ENCODE measurements around the gene NSD2. TPM values are rescaled to one million over a fixed set of nuclear protein-coding genes. Genes with fewer than 3 reads are reported as not detected.
"Not testable (repeated sequence)": the region's sequence is repeated elsewhere in the genome, so short reads cannot be mapped to it uniquely, and the experiment has no call there.

NSD2 gene
- total RNA-seq, 3 donors from 2014 or later: 84.0 to 97.0 (median 91.0) TPM

DNA sequence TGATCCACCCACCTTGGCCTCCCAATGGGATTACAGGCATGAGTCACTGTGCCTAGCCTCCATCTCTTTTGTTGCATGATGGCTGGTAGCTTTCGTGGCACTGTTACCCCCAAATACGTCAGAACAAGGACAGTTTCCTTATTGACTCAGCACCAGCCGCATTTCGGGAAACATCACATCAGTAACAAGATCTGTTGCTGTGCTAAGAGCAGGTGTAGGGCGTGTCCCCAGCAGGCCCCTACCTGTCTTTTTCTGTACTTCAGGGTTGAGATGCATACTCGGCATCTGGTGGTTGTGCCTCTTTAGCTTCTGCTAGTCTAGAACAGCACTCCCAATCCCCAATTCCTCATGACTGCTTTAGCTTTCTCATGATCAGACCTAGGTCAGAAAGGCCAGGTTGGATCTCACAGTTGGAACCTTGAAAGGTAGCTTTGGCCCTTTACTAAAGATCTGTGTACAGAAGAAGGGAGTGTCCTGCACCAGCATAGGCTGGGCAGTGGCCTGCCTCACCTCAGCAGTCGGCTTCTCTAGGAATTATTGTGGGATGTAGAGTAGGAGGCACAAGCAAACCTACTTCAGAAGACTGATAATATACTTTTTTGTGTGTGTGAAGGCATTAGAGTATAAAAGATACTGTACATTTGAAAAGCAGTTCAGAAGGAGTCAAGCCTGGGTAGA lies 36.8 kb downstream of the NSD2 start:
- Mint-ChIP-seq H3K36me3 (ENCODE audit: insufficient read depth) (peaks cover 30% of the 10 kb centered on the region), H3K4me3 (no peak overlapping the region), H3K27me3 (ENCODE audit: low read depth) (no peaks in the 10 kb centered on the region), H3K4me1 (ENCODE audit: low read depth) (peaks cover 24% of the 10 kb centered on the region), H3K9me3 (no peaks in the 10 kb centered on the region)
- no peak for DNase-seq
- ATAC-seq: no peak

DNA sequence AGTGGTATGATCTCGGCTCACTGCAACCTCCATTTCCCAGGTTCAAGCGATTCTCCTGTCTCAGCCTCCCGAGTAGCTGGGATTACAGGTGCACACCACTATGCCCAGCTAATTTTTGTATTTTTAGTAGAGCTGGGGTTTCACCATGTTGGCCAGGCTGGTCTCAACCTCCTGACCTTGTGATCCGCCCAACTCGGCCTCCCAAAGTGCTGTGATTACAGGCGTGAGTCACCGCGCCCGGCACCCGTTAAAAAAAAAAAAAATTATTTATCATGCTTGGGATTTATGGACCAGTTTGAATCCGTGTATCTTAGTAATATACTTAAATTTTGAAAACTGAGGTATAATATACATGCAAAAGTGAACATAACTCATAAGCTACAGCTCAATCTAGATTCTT lies 38.5 kb downstream of the NSD2 start:
- not testable (repeated sequence) for DNase-seq; H3K4me3 Mint-ChIP-seq; H3K27me3 Mint-ChIP-seq (ENCODE audit: low read depth); ATAC-seq; H3K9me3 Mint-ChIP-seq
- Mint-ChIP-seq H3K4me1 (ENCODE audit: low read depth) (peaks cover 24% of the 10 kb centered on the region), H3K36me3 (ENCODE audit: insufficient read depth) (peaks cover 28% of the 10 kb centered on the region)

DNA sequence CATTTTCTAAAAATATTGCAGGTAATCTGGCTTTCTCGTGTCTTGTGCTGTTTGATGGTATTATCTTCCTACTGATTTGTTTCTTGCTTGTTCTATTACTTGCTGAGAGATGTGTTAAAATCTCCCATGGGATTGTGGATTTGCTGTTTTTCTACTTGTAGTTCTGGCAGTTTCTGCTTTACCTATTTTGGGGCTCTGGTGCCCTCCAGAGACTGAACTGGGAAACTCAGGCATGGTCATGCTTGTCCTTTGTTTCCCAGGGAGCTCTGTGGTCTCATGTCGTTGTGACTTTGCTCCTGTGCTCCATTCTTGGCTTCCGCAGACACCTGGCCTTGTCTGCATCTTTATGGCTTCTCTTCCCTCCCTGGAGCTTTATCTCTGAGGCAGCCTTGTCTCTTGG lies 39.5 kb downstream of the NSD2 start:
- Mint-ChIP-seq H3K9me3 (no peaks in the 10 kb centered on the region), H3K4me3 (no peak overlapping the region), H3K36me3 (ENCODE audit: insufficient read depth) (peaks cover 26% of the 10 kb centered on the region), H3K4me1 (ENCODE audit: low read depth) (peaks cover 23% of the 10 kb centered on the region), H3K27me3 (ENCODE audit: low read depth) (no peaks in the 10 kb centered on the region)
- DNase-seq (no peak), ATAC-seq (no peak)

GRCh38 chr4:1911316-1911715 lies 40.1 kb downstream of the NSD2 start:
- Mint-ChIP-seq H3K4me1 (ENCODE audit: low read depth) (peaks cover 19% of the 10 kb centered on the region), H3K36me3 (ENCODE audit: insufficient read depth) (peaks cover 26% of the 10 kb centered on the region)
- H3K4me3 Mint-ChIP-seq; DNase-seq; H3K27me3 Mint-ChIP-seq (ENCODE audit: low read depth); H3K9me3 Mint-ChIP-seq; ATAC-seq: not testable (repeated sequence)

- H3K27me3 Mint-ChIP-seq (ENCODE audit: low read depth): no peaks in the 10 kb centered on the region
- H3K4me3 Mint-ChIP-seq: no peak overlapping the region
- ATAC-seq: no peak
- no peak for DNase-seq
- no peaks in the 10 kb centered on the region for H3K4me1 Mint-ChIP-seq (ENCODE audit: low read depth)
- H3K9me3 Mint-ChIP-seq: no peaks in the 10 kb centered on the region
- H3K36me3 Mint-ChIP-seq (ENCODE audit: insufficient read depth): peaks cover 19% of the 10 kb centered on the region
Observed at GRCh38 chr4:1922821-1923220, 51.6 kb downstream of the NSD2 start.

GRCh38 chr4:1927675-1928074 lies 56.5 kb downstream of the NSD2 start:
- H3K4me1 Mint-ChIP-seq (ENCODE audit: low read depth): no peaks in the 10 kb centered on the region
- no peaks in the 10 kb centered on the region for H3K27me3 Mint-ChIP-seq (ENCODE audit: low read depth)
- DNase-seq (no peak), ATAC-seq (no peak)
- no peaks in the 10 kb centered on the region for H3K9me3 Mint-ChIP-seq
- H3K36me3 Mint-ChIP-seq (ENCODE audit: insufficient read depth): peaks cover 18% of the 10 kb centered on the region
- no peak overlapping the region for H3K4me3 Mint-ChIP-seq

DNA sequence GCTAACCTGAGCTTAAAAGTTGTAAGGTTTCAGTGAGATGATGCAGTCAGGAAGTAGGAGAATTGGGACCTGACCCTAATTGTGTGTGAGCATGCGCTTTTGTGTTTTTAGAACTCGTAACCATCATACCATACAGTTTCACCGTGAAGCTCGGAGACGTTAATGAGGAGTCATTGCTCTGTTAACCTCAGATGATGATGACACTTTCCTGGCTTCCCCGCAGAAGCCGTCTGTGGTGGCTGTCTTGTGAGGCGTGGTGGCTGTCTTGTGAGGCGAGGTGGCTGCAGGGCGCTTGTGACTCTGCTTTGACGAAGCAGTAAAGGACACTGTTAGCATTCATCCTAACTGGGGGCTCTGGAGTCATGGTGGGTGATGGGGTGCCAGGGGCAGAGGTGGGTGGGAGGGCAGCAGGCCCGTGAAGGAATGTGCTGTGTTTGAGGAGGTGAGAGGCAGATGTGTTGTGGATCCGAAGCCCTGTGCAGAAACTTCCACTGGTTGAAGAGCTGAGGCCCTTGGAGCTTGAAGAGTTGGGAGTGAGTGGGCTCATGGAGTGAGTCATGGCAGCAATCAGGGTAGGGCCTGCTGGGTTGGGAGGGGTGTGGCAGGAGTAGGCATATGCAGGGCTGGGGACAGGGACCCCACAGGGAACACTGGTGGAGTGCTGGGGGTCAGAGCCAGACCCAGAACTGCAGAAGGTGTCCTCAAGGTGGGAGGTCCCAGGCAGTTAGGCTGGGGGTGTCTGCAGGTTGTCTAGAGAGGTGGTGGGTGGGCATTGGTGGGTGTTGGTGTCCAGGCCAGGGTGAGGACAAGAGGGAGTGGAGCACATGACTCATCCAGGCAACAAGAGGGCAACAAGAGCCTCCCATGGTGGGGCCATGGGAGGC lies 57.4 kb downstream of the NSD2 start:
- H3K9me3 Mint-ChIP-seq: no peaks in the 10 kb centered on the region

DNA sequence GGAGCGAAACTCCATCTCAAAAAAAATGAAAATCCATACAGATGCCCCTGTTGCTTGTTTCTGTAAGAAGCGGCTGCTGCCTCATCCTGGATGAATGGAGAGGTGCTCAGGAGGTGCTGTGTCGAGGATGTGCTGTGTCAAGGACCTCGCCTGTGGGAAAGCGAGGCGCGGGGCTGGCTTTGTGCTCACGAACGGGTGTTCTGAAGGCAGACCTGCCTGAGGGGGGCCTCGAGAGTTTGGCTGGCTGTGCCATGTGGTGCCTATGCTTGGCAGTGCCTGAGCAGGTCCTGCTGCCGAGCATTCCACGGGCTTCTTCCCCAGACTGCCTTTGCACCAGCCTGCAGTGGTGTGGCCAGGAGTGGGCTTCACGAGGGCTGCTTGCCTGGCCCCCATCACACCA lies 61.5 kb downstream of the NSD2 start:
- Mint-ChIP-seq H3K4me3 (no peak overlapping the region), H3K4me1 (ENCODE audit: low read depth) (no peaks in the 10 kb centered on the region), H3K9me3 (no peaks in the 10 kb centered on the region), H3K27me3 (ENCODE audit: low read depth) (no peaks in the 10 kb centered on the region), H3K36me3 (ENCODE audit: insufficient read depth) (peaks cover 12% of the 10 kb centered on the region)
- ATAC-seq (no peak), DNase-seq (no peak)

More for the DNA sequence above, 57.4 kb downstream of the NSD2 start:
- Mint-ChIP-seq H3K4me1 (ENCODE audit: low read depth) (no peaks in the 10 kb centered on the region), H3K27me3 (ENCODE audit: low read depth) (no peaks in the 10 kb centered on the region), H3K4me3 (no peak overlapping the region), H3K36me3 (ENCODE audit: insufficient read depth) (peaks cover 12% of the 10 kb centered on the region)
- DNase-seq: no peak
- peak in 1 of 2 donors; percentile 43 for ATAC-seq

DNA sequence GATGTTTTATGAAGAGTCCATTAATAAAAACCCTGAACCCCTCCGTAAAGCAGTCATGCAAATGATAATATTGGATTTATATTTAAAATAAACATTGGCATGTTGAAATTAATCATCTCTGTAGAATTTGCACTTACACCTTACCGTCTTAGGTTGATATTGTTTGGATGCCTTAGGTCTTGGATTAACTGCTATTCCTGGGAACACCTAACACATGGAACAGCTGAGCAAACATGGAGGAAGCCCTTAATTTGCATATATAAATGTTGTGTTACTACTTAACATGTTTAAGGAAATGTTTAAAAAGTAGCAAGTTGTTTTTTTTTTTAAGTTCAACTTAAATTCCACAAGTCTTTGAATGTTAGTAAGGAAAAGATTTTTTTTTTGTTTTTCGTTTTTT lies 62.5 kb downstream of the NSD2 start:
- no peak for ATAC-seq
- no peaks in the 10 kb centered on the region for H3K27me3 Mint-ChIP-seq (ENCODE audit: low read depth)

GRCh38 chr4:1937550-1937949 lies 66.4 kb downstream of the NSD2 start:
- ATAC-seq: no peak
- H3K4me3 Mint-ChIP-seq: no peak overlapping the region

More for the DNA sequence above, 62.5 kb downstream of the NSD2 start:
- peaks cover 15% of the 10 kb centered on the region for H3K36me3 Mint-ChIP-seq (ENCODE audit: insufficient read depth)
- H3K9me3 Mint-ChIP-seq: no peaks in the 10 kb centered on the region
- no peaks in the 10 kb centered on the region for H3K4me1 Mint-ChIP-seq (ENCODE audit: low read depth)
- H3K4me3 Mint-ChIP-seq: no peak overlapping the region
- no peak for DNase-seq

DNA sequence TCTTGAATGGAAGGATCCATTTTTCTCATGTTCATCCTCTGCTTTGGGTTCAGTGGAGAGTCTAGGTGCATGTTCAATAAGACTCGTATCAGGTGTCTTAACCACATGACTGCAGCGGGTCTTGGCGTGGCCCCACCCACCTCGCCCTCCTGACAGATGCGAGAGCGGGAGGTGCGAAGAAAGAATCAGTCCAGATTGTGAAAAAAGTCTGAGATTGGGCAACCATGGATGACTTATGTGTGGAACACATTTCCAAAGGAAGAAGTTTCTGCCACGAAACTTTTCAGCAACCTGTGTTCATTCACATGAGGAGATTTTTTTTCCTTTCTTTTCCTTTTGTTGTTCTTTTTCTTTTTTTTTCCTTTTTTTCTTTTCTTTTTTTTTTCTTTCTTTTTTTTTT lies 66.8 kb downstream of the NSD2 start:
- Mint-ChIP-seq H3K27me3 (ENCODE audit: low read depth) (no peaks in the 10 kb centered on the region), H3K36me3 (ENCODE audit: insufficient read depth) (peaks cover 20% of the 10 kb centered on the region)
- no peak for ATAC-seq

More at GRCh38 chr4:1937550-1937949, 66.4 kb downstream of the NSD2 start:
- Mint-ChIP-seq H3K4me1 (ENCODE audit: low read depth) (no peaks in the 10 kb centered on the region), H3K9me3 (no peaks in the 10 kb centered on the region), H3K36me3 (ENCODE audit: insufficient read depth) (peaks cover 19% of the 10 kb centered on the region), H3K27me3 (ENCODE audit: low read depth) (no peaks in the 10 kb centered on the region)
- no peak for DNase-seq

GRCh38 chr4:1939664-1940509 lies 68.7 kb downstream of the NSD2 start:
- peaks cover 20% of the 10 kb centered on the region for H3K36me3 Mint-ChIP-seq (ENCODE audit: insufficient read depth)
- no peaks in the 10 kb centered on the region for H3K9me3 Mint-ChIP-seq
- H3K4me3 Mint-ChIP-seq: no peak overlapping the region
- H3K4me1 Mint-ChIP-seq (ENCODE audit: low read depth): no peaks in the 10 kb centered on the region
- DNase-seq (no peak), ATAC-seq (no peak)
- no peaks in the 10 kb centered on the region for H3K27me3 Mint-ChIP-seq (ENCODE audit: low read depth)

More for the DNA sequence above, 66.8 kb downstream of the NSD2 start:
- Mint-ChIP-seq H3K9me3 (no peaks in the 10 kb centered on the region), H3K4me3 (no peak overlapping the region), H3K4me1 (ENCODE audit: low read depth) (no peaks in the 10 kb centered on the region)
- no peak for DNase-seq

DNA sequence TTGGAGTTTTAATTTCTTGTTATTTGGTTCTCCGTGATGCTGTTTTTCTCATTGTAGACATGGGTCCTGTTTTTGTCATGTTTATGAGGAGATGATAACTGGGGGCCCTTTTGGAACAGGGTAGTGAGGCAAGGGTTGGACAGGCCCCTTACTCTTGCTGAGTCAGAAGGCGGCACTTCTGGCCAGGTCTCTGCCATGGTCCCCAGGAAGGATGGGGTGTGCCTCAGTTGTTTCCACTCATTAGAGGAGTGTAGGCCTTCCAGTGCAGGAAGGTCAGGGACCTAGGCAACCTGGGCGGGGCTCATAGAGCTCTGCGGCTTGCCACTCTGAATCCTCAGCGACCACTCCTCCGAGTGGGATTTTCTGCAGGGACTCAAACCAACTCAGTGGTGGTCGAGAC lies 69.4 kb downstream of the NSD2 start:
- Mint-ChIP-seq H3K27me3 (ENCODE audit: low read depth) (no peaks in the 10 kb centered on the region), H3K36me3 (ENCODE audit: insufficient read depth) (peaks cover 20% of the 10 kb centered on the region), H3K9me3 (no peaks in the 10 kb centered on the region), H3K4me1 (ENCODE audit: low read depth) (no peaks in the 10 kb centered on the region), H3K4me3 (no peak overlapping the region)
- DNase-seq: no peak
- ATAC-seq: no peak

GRCh38 chr4:1943928-1944327 lies 72.7 kb downstream of the NSD2 start:
- no peak overlapping the region for H3K4me3 Mint-ChIP-seq
- ATAC-seq (no peak), DNase-seq (no peak)
- peaks cover 18% of the 10 kb centered on the region for H3K36me3 Mint-ChIP-seq (ENCODE audit: insufficient read depth)
- H3K9me3 Mint-ChIP-seq: no peaks in the 10 kb centered on the region
- H3K27me3 Mint-ChIP-seq (ENCODE audit: low read depth): no peaks in the 10 kb centered on the region
- no peaks in the 10 kb centered on the region for H3K4me1 Mint-ChIP-seq (ENCODE audit: low read depth)
